A549 (cell line): ENCODE data around the gene CARD11.

Experiments
- CBX8 ChIP-seq: fragments of 200-600 bp; sonication (generic); IDR thresholded peaks from 2 replicates; pipeline ENCODE4 v1.6.1; 2016
- MYC ChIP-seq: IDR thresholded peaks from 2 replicates; pipeline ENCODE4 v1.6.1; 2012; ENCODE audit warnings: mild to moderate bottlenecking, inconsistent platforms, low read length, improper control_type of control experiment, borderline replicate concordance
- PHF8 ChIP-seq: fragments of 200-600 bp; sonication (generic); IDR thresholded peaks from 2 replicates; pipeline ENCODE4 v1.6.1; 2016; ENCODE audit warnings: low read depth, mild to moderate bottlenecking, antibody characterized with exemption, moderate library complexity, borderline replicate concordance
- POLR2A ChIP-seq: IDR thresholded peaks from 2 replicates; pipeline ENCODE4 v1.6.1; 2012; ENCODE audit warnings: mild to moderate bottlenecking, low read length
- RCOR1 ChIP-seq: fragments of 150-350 bp; IDR thresholded peaks from 2 replicates; pipeline ENCODE4 v1.6.1; 2014; ENCODE audit warnings: antibody characterized with exemption, low read length, low read depth
- TF ChIP-seq, protein P1 (sequence below): fragments of >200 bp; sonication (Bioruptor Twin); formaldehyde crosslinking; IDR thresholded peaks from 3 replicates; pipeline ENCODE4 v1.5.1; 2016
- TF ChIP-seq, protein P2 (sequence below): fragments of 250-450 bp; sonication (Bioruptor Pico); IDR thresholded peaks from 2 replicates; pipeline ENCODE4 v1.5.0; 2021; ENCODE audit warnings: mild to moderate bottlenecking, moderate library complexity, borderline replicate concordance
- TF ChIP-seq, protein P3 (sequence below): IDR thresholded peaks from 2 replicates; pipeline ENCODE4 v1.6.1; 2012

DNA sequence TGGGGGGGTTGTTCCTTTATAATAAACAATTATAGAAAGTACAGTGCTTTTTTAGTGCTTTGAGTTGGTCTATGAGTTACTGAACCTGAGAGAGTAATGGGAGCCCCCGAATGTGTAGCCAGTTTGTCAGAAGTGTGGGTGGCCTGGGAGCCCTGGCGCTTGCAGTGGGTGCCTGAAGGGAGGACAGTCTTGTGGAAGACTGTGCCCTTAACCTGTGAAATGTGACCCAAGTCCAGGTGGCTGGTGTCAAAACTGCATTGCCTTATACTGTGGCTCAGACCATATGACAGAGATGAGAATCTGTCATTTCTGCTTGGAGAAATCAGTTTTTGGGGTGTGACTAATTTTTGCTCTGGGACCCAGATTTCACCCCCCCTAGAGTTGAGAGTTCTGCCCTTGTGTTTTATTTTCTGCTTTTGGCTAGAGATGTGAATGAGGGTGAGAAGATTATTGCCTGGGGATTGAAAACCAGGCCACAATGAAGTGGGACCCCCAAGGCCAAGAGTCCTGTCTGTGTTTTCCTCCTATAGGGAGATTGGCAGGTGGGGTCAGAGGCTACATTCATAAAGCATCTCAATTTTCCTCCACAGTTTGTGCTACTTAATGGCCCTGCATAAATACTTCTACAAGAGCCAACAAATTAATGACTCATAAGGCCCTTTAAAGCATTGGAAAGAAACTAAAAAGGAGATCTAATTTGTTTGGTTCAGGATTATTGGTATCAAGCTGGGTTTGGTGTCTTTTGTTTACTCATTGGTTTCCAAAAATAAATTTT lies 24.1 kb upstream of the CARD11 start:
- no peak for TF ChIP-seq CBX8
- no peak for TF ChIP-seq MYC
- TF ChIP-seq, protein P1, sequence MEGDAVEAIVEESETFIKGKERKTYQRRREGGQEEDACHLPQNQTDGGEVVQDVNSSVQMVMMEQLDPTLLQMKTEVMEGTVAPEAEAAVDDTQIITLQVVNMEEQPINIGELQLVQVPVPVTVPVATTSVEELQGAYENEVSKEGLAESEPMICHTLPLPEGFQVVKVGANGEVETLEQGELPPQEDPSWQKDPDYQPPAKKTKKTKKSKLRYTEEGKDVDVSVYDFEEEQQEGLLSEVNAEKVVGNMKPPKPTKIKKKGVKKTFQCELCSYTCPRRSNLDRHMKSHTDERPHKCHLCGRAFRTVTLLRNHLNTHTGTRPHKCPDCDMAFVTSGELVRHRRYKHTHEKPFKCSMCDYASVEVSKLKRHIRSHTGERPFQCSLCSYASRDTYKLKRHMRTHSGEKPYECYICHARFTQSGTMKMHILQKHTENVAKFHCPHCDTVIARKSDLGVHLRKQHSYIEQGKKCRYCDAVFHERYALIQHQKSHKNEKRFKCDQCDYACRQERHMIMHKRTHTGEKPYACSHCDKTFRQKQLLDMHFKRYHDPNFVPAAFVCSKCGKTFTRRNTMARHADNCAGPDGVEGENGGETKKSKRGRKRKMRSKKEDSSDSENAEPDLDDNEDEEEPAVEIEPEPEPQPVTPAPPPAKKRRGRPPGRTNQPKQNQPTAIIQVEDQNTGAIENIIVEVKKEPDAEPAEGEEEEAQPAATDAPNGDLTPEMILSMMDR, result no peak
- no peak for TF ChIP-seq POLR2A
- no peak for TF ChIP-seq PHF8
- TF ChIP-seq, protein P2, sequence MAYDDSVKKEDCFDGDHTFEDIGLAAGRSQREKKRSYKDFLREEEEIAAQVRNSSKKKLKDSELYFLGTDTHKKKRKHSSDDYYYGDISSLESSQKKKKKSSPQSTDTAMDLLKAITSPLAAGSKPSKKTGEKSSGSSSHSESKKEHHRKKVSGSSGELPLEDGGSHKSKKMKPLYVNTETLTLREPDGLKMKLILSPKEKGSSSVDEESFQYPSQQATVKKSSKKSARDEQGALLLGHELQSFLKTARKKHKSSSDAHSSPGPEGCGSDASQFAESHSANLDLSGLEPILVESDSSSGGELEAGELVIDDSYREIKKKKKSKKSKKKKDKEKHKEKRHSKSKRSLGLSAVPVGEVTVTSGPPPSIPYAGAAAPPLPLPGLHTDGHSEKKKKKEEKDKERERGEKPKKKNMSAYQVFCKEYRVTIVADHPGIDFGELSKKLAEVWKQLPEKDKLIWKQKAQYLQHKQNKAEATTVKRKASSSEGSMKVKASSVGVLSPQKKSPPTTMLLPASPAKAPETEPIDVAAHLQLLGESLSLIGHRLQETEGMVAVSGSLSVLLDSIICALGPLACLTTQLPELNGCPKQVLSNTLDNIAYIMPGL (CRISPR knock-in tag), result no peak
- TF ChIP-seq, protein P3, sequence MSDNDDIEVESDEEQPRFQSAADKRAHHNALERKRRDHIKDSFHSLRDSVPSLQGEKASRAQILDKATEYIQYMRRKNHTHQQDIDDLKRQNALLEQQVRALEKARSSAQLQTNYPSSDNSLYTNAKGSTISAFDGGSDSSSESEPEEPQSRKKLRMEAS, result no peak
- TF ChIP-seq RCOR1, result no peak
